Activated CD4-positive, alpha-beta T cell treated with anti-CD3 and anti-CD28 coated beads, Interleukin-10, Interleukin-2, amounts not matched to agents 100 ng/mL and 50 ng/mL, durations not matched to agents 16 hours and 8 hours (primary cell): ENCODE results near the gene ANKRD33.

Experiments used
- DNase-seq: peaks from one replicate; pipeline ENCODE4 v3.0.0-alpha.2; 2020

The ANKRD33 gene, protein sequence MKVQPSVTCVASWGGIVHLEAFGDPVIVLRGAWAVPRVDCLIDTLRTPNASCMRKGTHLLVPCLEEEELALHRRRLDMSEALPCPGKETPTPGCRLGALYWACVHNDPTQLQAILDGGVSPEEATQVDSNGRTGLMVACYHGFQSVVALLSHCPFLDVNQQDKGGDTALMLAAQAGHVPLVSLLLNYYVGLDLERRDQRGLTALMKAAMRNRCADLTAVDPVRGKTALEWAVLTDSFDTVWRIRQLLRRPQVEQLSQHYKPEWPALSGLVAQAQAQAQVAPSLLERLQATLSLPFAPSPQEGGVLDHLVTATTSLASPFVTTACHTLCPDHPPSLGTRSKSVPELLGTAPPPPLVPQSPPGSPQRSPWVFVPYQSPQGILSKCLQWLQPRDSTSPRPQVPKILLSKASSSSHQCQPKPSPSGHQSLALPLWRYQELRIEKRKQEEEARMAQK

DNA sequence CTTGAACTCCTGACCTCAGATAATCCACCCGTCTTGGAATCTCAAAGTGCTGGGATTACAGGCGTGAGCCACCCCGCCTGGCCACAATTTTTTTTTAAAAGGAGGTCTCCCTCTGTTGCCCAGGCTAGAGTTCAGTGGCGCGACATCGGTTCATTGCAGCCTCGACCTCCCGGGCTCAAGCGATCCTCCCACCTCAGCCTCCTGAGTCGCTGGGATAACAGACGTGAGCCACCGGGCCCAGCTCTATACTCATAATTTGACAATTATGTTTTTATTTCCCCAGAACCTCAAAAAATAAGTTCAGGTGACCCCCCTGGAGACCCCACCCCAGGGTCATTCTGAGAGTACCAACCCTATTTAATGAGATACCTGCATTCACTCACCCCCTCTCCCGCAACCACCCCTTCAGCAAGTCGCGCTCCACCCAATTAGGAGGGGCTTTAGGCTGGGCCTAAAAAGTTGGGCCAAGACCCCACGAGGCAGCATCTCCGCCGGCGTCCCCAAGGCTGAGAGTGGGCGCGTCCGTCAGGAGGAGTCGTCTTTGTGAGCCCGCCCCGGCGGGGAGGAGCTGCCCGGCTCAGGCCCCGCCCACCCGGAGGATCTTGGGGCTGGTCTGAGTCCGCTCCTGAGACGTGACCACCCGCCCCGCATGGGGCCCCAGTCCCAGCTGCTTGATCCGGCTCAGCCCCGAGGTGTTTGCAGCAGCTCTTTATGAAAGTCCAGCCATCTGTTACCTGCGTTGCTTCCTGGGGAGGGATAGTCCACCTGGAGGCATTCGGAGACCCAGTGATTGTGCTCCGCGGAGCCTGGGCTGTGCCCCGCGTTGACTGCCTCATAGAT is at the start of gene ANKRD33:
Gene ANKRD33 (plus strand): TSS at position 628 of the 840 bp plus-strand sequence. CDS start 84 bp downstream, at position 712.
- DNase-seq = no peak

DNA sequence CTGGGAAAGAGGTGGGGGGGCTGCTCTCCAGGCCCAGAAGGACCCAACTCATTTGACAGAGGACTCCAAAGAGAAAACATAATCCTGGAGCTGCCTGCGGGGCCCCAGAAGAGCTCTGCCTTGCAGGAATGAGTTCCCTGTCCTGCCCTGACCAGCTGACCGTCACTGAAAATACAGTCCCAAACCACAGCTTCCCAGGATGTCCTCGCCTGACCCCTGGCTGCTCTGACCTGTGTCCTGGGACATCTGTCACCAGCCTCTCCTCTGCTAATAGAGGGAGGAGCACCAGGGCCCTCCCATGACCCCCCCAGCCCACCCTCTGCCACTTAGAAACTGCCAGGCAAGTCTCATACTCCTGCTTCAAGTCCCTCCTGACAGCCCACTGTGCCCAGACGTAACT is 49.1 kb upstream of the ANKRD33 start:
- DNase-seq = no peak

DNA sequence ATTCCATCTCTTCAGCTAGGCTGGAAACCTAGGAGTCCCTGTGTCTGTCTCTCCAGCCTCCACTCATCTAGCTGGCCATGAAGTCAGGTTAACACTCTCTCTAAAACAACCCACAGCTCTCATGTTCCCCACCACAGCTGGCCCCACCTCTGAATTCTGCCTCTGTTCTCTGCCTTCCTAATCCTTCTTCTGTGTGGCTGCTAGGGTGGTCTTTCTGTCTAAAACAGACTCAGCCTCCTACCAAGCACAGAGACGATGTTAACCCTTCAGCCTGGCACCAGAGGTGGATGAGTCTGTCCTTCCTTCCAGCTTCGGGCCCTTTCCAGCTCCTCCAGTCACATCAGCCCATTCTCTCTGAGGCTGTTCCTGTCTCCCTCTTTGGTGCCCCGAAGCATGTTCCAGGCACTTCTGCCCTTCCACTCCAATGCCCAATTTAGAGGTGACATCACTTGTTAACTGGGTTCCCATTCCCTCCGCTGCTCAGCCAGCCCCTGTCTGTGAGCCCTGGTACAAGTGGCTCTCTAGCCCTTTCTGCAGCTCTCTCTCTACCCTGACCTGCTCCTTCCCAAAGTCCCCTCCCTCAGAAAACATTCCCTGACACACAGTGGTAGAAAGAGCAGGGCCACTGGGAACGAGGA is 48.5 kb upstream of the ANKRD33 start:
- DNase-seq = no peak

DNA sequence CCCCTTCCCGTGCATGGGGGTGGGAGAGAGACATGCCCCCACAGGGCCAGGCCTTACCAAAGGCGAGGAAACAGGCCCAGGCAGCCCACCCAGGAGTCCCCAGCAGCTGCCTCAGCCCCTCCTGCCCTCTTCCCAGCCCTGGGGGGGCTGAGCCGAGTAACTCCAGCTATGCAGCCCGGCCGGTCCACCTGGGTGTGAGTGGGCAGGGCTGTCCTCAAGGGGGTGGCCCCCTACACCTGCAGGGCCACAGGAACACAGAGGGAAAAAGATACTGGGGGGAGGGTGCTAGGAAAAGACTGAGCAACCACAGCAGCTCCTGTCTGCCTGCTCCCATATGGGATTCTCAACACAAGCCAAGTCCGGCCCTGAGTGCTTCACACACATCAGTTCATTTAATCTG is 46.9 kb upstream of the ANKRD33 start:
- no peak for DNase-seq

DNA sequence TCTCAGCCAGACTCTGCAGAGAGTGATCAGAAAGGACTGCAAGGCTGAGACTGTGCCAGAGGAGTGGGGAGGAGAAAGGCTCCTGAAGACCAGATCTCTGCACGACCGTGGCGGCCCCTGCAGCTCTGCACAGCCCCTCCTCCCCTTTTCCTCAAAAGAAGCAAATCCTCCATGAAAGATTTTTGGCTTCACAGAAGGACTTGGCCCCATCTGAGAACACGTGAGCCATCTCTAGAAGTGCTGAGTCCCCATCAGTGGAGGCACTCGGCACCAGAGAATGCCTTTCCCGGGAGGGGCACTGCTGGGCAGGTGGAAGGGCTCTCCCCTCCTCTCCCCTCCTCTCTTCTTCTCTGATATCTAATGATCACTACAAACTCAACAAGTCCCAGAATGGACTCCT is 46.2 kb upstream of the ANKRD33 start:
- no peak for DNase-seq

DNA sequence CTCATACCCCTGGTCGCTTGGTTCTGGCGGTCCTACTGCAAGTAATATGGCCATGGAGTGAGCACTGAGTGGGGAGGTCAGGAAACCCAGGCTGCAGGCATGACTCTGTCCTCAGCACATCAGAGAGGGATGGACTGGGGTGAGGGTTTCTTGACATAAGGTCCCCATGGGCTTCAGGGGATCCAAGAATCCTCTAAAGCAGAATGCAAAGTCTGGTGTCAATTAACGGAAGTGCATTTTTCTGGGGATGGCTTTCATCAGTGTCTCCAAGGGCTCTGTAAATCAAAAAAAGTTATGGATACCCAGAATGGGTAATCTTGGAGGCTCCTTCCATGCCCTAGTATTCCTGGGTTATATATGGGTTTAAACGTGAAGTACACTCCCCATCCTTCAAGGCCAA is 43.0 kb upstream of the ANKRD33 start:
- DNase-seq = no peak

DNA sequence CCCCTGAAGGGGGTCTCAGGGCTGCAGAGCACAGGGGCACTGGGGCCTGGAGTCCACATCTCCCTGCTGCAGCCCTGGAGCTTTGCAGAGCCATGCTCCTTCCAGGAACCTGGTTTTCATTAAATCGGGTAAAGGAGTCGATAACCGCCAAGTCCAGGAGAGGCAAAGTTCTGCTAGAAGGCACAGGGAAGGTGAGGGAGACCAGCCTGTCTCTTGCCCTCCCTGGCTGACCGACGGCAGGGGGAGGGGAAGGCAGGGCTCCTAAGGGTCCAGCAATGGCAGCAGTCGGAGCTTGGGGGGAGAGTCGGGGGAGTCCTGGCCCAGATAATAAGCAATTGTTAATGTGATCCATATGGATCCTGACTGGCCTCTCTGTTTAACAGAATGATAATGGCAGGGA is 42.4 kb upstream of the ANKRD33 start:
- DNase-seq = no peak

DNA sequence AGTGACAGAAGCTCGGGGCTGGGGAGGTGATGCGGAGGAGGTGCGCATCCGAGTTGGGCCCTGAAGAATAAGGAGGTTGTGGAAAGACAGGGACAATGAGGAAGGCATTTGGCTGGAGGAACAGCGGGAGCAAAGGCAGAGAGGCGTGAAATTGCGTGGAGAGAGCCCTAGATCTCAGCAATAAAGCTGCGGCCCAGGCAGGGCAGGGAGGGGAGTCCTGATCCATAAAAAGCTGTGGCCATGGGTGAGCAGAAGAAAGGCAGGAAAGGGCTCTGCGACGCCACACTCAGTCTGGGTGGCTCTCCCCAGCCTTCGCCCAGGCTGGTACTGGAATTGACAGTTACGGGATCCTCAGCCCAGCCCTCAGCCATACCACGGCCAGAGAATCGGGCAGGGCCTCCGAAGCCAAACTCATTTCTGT is 41.6 kb upstream of the ANKRD33 start:
- DNase-seq = no peak

DNA sequence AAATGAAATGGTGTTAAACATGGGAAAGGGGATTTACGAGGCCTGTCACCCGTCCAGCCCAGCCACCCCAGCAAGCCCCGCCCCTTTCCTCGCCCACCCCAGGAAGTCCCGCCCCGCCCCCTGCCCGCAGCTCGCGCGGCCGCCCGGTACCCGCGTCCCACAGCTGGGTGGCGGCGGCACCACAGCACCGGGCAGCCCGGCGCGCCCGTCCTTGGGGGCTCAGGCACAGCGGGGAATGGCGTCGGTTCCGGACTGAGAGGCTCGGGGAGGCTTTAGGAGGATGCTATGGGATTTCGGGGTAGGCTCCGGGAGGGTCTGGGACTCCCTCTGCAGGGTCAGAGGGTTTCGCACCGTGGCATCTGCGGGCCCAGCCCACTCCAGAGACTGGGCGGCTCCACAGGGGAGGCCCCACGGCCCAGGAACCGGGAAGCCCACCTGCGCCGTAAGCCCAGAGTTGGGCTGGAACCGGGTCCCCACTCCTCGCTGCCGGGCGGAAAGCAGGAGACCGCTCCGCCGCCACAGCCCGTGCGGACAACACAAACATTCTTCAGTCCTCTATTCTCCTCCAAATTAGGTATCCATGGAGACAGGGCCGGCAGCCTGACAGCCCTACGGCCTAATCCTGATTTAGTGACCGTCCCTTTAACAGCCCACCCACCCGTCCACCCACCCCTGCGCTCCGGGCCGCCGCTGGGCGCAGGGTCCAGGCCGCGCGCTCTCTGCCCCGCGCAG is 40.8 kb upstream of the ANKRD33 start:
- DNase-seq = peak; percentile 27

DNA sequence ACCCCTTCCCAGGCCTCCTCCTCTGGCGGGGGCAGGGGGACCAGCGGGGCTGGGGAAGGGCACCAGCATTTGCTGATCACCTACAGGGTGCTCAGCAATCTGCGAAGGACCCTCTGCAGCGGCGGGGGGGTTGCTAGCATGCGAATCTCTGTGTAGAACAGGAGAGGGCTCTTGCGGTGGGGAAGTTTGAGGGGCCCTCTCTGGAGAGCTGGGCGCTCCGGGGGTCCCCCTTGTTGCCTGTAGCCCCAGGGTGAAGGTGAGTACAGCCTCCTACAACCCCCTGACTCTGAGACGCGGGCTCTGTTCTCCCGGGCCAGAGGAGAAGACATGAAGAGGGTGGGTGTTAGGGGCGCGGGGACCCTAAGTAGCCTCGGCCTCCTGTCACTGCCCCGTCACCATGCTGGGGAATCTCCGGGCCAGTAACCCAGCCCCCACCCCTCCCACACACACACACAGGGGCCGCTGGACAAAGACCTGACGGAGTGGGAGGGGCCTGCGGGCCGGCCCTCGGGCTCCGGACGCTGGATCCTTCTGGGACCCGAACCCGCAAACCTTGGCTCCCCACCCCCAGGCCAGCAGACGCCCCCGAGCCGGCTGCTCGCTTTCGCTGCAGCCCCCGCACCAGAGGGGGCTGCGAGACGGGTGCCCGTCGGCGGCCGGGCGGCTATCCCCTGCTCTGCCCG is 40.1 kb upstream of the ANKRD33 start:
- no peak for DNase-seq

DNA sequence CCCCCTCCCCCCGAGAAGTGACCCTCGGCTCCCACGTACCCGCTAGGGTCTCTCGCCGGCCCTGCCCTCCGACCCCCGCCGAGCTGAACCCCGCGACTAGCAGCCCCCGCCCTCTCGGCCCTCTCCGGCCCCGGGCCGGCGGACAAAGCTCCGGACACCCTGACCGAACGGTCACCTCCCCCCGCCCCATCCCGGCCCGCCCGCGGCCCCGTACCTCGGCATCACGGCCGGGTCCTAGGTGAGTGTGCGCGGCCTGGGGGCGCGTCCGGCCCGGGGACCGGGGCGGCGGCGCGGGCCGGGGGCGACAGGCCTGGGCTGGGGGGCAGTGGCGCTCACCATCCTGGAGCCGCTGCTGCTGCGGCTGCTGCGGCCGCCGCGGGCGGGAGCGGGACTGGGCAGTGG is 39.6 kb upstream of the ANKRD33 start, which contains the start of gene FIGNL2:
Gene FIGNL2 (minus strand): TSS at position 393 of the 402 bp plus-strand sequence. CDS start 26,305 bp downstream, outside the sequence.
- DNase-seq = no peak

DNA sequence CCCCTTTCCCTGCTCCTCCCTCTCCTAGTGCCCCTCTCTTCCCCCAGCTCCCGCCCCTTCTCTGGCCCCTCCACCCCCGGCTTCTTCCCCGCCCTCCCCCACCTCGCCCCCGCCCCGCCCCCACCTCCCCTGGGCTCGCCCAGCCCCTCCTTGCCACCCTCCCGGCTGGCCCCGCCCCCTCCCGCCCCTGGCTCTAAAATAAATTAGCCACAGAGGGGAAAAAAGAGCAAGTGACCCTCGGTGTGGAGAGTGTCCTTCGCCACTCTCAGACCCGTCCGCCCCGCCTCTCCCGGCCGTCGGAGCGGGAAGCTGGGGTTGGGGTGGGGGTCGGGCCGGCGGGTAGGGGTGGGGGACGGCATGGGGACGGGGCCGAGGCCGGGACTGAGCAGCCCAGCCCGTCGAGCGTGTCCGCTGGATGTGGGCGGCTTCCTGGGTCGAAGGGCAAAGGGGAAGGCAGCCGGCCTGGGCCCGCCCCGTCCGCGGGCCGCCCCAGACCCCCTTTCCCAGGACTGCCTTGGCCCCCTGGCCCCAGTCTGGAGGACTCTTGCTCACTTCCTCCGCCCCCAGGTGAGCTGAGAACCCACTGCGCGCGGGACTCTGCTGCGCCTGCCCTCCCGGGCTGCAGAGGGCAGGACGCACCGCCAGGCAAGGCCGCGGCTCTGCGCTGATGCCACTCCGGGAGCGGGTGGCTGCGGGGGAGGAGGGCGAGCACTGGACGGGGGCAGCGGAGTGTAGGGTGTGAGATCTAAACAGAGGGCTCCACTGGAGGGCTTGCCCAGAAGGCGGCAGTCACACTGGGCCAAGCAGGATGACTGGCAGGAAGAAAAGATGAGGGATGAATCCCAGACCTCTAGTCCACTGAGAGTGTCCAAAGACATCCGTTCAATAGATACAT is 38.8 kb upstream of the ANKRD33 start:
- DNase-seq = no peak

DNA sequence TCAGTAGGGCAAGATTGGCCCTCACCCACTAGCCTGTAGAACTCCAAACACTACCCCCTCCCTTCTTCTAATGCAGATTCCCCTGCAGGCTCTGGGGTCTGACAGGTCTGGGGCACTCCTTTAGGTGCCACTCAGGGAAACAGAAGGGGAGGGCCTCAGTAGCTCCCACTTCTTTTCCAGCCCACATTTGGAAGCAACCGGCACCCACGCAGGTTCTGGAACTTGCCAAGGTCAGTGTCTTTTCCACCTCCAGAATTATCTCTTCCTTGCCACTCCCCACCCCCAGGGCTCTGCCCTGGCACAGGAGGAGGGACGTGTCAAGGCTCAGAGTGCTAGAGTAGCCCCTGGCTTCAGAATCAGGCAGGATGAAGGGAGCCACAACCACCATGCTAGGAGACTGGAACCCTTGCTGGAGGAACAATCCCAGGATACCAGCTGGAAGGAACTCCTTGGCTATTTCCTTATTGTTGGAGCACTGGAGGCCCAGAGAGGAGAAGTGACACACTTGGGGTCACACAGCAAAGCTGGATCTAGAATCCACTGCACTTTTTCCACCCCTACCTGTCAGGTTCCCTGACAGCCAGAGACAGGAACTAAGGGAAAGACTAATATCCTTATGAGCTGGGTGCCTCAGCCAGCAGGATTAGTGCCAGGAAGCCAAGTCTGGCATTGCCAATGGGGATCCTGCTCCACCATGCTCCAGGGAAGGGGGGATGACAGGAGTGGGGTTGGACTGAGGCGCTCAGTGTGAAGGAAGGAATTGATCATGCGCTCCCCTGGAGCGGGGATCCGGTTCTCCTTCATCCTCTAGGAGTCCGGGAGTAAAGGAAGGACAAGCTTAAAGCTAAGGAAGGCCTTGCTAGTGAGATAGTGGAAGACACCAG is 37.6 kb upstream of the ANKRD33 start:
- no peak for DNase-seq

DNA sequence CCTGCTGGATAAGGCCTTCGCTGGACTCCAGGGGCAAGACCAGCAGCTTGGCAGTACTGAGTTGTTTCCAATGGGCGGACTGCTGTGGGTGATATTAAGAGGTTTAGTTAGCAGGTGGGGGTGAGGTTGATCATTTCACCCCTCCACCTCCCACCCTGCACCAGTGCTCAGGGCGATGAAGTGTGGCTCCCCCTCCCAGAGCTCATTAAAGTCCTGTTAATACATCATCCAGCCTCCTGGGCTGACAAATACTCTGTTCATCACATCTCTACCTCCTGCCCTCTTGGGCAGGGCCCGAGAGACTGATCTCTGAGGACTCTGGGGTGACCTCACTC is 37.0 kb upstream of the ANKRD33 start:
- no peak for DNase-seq

DNA sequence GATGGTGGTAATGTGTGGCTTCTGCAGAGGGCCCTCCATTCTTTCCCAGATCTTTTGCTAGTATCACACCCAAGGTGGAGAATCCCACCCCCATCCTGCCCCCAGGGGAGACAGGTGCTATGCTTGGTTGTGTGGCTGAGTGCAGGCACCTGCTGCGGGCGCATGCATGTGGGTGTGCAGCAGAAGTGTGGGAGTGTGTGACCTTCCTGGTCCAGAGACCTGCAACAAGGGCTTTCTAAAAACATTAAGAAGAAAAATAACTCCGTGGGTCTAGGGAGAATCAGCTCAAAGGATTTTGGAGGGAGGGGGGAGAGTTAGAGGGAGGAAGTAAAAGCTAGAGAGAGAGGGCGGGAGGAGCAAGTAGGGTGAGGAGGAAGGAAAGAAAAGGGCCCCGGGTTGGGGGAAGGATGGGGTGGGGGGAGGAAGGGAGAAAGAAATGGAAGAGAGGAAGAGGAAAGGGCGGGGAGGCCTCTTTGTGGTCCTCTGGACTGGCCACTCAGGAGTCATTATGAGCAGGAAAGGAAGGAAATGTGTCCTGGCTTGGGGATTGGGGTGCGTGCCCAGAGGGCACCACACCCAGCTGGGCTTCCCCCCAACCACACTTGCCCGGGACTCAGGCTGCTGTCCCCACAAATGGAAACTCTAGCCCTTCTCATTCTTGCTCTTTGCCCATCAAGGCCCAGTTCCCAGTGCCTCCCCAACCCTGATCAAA is 36.3 kb upstream of the ANKRD33 start:
- no peak for DNase-seq

DNA sequence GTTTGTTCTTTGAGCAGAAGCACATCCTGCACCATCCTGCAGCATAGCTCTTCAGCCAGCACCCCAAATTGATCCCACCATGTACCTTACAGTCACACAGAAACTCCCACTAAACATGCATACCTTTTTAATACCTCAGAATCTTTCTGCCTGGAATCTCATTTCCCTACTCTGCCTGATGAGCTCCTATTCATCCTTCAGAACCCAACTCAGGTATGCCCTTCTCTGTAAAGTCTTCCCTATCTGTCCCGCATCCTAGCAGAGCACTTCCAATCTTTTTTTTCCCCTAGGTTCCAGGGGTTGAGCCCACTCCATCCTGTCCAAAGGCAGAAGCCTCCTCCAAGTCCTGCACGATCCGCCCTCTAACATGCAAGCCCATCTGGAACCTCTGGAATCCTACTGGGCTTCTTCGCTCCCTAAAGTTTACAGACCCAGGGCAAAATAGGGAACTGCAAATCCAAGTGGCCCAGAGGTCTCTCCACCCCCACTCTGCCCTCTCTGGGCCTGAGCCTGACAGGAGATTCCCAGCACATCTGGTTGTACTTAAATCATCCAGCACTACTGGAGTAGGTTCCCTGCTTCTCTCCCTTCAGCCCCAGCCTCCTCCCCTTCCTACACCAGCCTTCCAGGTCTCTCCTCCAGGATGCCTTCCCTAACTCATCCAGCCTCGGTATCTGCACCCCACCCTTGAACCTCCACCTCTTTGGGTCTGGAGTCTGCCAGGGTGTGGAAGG is 35.3 kb upstream of the ANKRD33 start:
- no peak for DNase-seq

DNA sequence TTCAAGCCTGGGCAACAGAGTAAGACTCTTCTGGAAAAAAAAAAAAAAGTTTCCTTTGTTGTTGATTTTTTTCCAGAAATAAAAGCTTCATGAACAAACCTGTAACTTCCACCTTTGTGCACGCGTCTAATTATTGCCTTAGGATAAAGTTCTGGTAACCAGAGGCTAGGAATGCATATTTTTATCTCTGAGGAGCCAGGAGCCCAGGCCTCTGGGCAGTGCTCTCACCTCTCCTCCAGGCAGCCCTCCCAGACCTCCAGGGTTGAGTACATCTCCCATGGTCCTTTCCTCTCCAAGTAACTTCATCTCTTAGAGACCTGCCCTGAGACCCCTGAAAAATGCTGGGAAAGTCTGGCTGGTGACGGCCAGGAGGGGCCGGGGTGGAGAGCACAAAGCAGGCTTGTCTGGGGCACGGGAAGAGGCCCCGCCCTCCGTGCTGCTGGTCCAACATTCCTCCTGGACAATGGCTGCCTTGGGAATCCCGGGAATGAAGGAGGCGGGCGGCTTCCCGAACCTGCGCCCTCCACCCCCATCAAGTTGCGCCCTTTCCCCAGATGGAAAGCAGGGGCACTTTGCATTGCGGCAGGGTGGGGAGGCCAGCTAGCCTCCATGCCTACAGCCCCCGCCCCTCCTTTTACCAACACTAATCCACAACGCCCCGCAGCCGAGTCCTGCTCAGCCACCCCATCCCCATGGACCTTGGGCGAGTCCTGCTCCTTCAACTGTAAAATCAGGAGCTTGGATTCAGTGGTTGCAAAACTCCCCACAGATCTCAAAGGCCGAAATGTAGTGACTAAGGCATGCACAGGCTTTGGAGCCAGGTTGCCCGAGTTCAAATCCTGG is 32.1 kb upstream of the ANKRD33 start:
- DNase-seq = no peak

DNA sequence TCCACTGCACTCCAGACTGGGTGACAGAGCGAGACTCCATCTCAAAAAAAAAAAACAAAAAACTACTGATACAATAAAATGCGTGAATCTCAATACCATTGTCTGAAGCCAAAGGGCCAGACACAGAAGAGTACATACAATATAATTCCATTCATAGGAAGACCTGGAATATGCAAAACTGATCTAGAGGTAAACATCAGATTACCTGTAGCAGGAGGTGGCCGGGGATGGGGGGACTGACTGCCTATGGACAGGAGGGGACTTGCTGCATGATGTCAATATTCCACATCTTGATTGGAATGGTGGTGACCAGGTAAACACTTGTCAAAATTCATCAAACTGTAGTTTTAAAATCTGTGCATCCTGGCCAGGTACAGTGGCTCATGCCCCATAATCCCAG is 26.9 kb upstream of the ANKRD33 start:
- no peak for DNase-seq
